Skeletal muscle tissue (tissue), 5 donors: ENCODE measurements around the gene GOLGA8O. TPM values are rescaled to one million over a fixed set of nuclear protein-coding genes. Genes with fewer than 3 reads are reported as not detected.
"Not testable (repeated sequence)": the region's sequence is repeated elsewhere in the genome, so short reads cannot be mapped to it uniquely, and the experiment has no call there.

Experiments used
- H3K27ac ChIP-seq: one replicate; pipeline ENCODE4 v1.7.0; 2013; ENCODE audit warnings: mild to moderate bottlenecking, low read depth, low read length, inconsistent platforms
- H3K27me3 ChIP-seq, 3 donors: one replicate each; pipeline ENCODE4 v1.7.0; 2013; ENCODE audit warnings: low read length in 3 of 3; ENCODE audit not compliant: control insufficient read depth in 3 of 3, insufficient read depth in 3 of 3
- H3K36me3 ChIP-seq, 3 donors: one replicate each; pipeline ENCODE4 v1.7.0; 2013; ENCODE audit warnings: low read length in 3 of 3; ENCODE audit not compliant: control insufficient read depth in 3 of 3, insufficient read depth in 3 of 3
- H3K4me1 ChIP-seq, 3 donors: one replicate each; pipeline ENCODE4 v1.7.0; 2013; ENCODE audit warnings: low read length in 3 of 3, mild to moderate bottlenecking in 3 of 3; ENCODE audit not compliant: control insufficient read depth in 3 of 3, insufficient read depth in 3 of 3
- H3K4me3 ChIP-seq, 3 donors: one replicate each; pipeline ENCODE4 v1.7.0; 2013; ENCODE audit warnings: low read length in 3 of 3
- H3K9ac ChIP-seq, 3 donors: one replicate each; pipeline ENCODE4 v1.7.0; 2013; ENCODE audit warnings: low read length in 3 of 3, mild to moderate bottlenecking in 3 of 3, moderate library complexity in 2 of 3, low read depth in 1 of 3
- H3K9me3 ChIP-seq, 3 donors: one replicate each; pipeline ENCODE4 v1.7.0; 2013; ENCODE audit warnings: low read length in 3 of 3; ENCODE audit not compliant: control insufficient read depth in 3 of 3
- small RNA-seq: library from RNA; depleted of rRNA; stranded (forward); fragments of <200 nt; gene quantifications from one replicate; pipeline ENCODE3, GENCODE V24; 2014
- total RNA-seq: library from RNA; depleted of rRNA; stranded (reverse); fragments of >200 nt; gene quantifications from one replicate; pipeline ENCODE4 v1.2.3, GENCODE V29; 2014
- donor health status: Osteomylitis.

GOLGA8O gene
- total RNA-seq, 1 donor from 2014 or later, result 1.6 TPM

DNA sequence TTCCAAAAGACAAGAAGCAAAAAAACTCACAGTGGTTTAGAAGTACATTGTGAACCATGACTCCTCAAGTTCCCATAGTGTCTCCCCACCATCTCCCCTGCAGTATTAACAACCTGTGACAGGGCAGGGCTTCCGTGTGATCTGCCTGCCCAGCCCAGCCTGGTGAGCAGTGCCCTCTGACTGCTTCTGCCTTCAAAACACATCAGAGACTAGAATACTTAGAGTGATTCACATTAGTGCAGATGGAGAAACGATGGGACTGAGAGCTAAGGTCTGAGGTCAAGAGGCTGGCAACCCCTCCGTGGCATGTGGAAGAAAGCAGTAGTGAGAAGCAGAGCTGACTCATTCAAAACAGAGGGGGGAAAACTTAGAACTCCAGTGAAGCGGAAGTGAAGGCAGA lies 27.8 kb downstream of the GOLGA8O start:
- not testable (repeated sequence) for H3K9me3 ChIP-seq, H3K4me3 ChIP-seq, H3K27ac ChIP-seq, H3K36me3 ChIP-seq, H3K27me3 ChIP-seq, H3K9ac ChIP-seq, H3K4me1 ChIP-seq

DNA sequence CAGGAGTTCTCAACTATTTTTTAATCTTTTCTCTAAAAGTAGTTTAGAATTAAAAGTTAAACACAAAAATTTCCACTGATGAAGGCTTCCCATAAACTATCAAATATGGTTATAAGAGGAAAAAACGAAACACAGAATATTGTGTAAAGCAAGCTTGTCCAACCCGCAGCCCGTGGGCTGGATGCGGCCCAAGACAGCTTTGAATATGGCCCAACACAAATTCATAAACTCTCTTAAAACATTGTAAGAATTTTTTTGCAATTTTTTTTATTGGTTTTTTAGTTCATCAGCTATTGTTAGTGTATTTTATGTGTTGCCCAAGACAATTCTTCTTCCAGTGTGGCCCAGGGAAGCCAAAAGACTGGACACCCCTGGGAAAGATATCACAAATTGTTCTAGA lies 28.9 kb downstream of the GOLGA8O start:
- H3K27me3 ChIP-seq, H3K36me3 ChIP-seq, H3K4me3 ChIP-seq, H3K9ac ChIP-seq, H3K27ac ChIP-seq, H3K9me3 ChIP-seq, H3K4me1 ChIP-seq: not testable (repeated sequence)

DNA sequence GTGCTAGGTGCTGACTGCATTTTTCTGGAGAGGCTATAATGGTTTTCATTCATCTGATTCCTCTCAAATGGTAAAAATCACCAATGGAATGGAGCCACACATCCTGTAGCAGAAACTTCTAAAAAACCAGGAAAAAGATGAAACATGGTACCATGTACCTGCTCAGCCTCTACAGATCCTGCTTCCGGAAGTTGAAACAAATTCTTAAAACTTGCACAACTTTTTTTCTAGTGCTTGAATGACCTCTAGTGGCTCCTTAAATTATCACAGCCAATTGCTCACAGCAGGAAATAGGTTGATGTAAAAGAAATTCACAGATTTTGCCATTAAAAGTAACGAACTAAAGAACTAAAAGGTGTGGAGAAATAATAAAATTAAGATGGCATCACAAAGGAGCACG lies 47.5 kb downstream of the GOLGA8O start:
- H3K4me3 ChIP-seq, H3K4me1 ChIP-seq, H3K27me3 ChIP-seq, H3K9me3 ChIP-seq, H3K36me3 ChIP-seq, H3K9ac ChIP-seq, H3K27ac ChIP-seq: not testable (repeated sequence)

DNA sequence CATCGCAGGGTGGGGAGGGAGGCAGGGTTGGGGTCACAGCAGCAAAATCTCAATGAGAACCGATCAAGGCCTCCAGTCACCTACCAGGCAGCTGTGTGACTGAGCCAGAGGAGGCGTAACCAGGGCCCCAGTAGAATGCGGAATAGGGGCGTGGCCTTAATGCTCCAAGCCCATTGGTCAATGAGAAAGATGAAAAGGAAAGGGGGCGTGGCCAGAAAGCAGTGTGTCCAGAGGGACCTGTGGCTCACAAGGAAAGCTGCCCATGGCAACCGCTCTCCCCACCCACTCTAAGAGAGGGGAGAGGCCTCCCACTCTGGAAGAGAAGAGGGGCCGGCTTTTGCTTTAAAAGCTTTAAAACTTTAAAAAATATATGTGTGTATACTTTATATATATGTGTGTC lies 52.2 kb downstream of the GOLGA8O start, which contains the start of gene GOLGA8K:
Gene GOLGA8K, minus strand, starts transcription at position 101 of the 400 bp plus-strand sequence. Its CDS starts 98 bp downstream, at position 3.
- H3K27ac ChIP-seq, H3K9me3 ChIP-seq: not testable (repeated sequence)

DNA sequence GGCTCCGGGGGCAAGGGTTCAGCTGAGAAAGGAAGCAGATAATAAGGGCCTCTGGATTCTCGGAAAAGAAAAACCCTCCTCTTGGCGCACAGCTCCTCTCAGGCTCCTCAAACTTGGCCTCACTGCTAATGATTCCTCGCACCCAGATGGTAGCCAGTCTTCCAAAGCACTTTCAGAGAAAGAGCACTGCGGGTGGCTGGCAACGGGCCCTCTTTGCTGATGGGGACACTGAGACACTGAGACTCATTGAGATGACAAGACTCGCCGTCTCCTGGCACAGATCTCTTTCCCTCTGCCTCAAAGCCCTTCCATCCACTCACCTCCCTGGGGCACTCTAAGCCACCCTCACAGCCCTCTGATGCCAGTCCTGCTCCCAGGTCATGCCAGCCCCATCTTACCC lies 58.9 kb downstream of the GOLGA8O start:
- not testable (repeated sequence) for H3K4me1 ChIP-seq, H3K36me3 ChIP-seq, H3K4me3 ChIP-seq, H3K27me3 ChIP-seq, H3K9me3 ChIP-seq, H3K27ac ChIP-seq, H3K9ac ChIP-seq

More for the DNA sequence above, 52.2 kb downstream of the GOLGA8O start, which contains the start of gene GOLGA8K:
- not testable (repeated sequence) for H3K9ac ChIP-seq, H3K36me3 ChIP-seq, H3K27me3 ChIP-seq, H3K4me3 ChIP-seq, H3K4me1 ChIP-seq

Small RNAs within 50 kb of the gene (small RNA-seq; reads per million reads assigned to genes)
- gene AC135983.5 (not detected), gene RF00096 (not detected), gene RN7SL539P (not detected)

Other genes starting within 250 kb of the GOLGA8O start
- gene GOLGA8K, start 52.3 kb downstream of the GOLGA8O start, total RNA-seq, result not detected
- gene GOLGA8N, start 137.8 kb upstream of the GOLGA8O start, total RNA-seq, result 5.2 TPM
- gene ARHGAP11A, start 159.9 kb upstream of the GOLGA8O start, total RNA-seq, result 3.7 TPM
- 8.4 TPM for gene SCG5, start 186.1 kb upstream of the GOLGA8O start, total RNA-seq